Panc1 (cell line): ENCODE measurements around the gene ATP6V1B1. TPM values are rescaled to one million over a fixed set of nuclear protein-coding genes. Genes with fewer than 3 reads are reported as not detected.

Source experiments
- ATAC-seq: fragments of 200-7000 bp; cut with Tn5 transposase; 2 replicates; pipeline ENCODE4 v1.9.1; 2020; ENCODE audit warnings: mild to moderate bottlenecking, moderate library complexity
- BruUV-seq: library from RNA; stranded (reverse); fragments of 400-500 nt; replicated peaks from 2 replicates; lab custom pipeline; 2021; lab: Mats Ljungman, UMichigan
- CTCF ChIA-PET: fragments of 300-600 bp; sonication (Branson Sonifier 250); formaldehyde crosslinking; loops from one replicate; lab custom pipeline; 2022; ENCODE audit warnings: antibody characterized with exemption; lab: Charles Lee
- POLR2A ChIA-PET: fragments of 300-600 bp; sonication (Branson Sonifier 250); formaldehyde crosslinking; loops from one replicate; lab custom pipeline; 2022; ENCODE audit warnings: antibody characterized with exemption; lab: Charles Lee
- DNase-seq: peaks from one replicate; pipeline ENCODE4 v3.0.0-alpha.2; 2010; ENCODE audit warnings: low read depth, low spot score
- H3K27ac ChIP-seq: 2 replicates; pipeline ENCODE4 v1.5.1; 2011; ENCODE audit warnings: mild to moderate bottlenecking, low read length, inconsistent platforms
- H3K27me3 ChIP-seq: fragments of 200-500 bp; sonication (Bioruptor generic); 2 replicates; pipeline ENCODE4 v1.6.0; 2014; ENCODE audit warnings: low read length, inconsistent platforms; ENCODE audit not compliant: control insufficient read depth, insufficient read depth
- H3K36me3 ChIP-seq: fragments of 200-500 bp; sonication (Bioruptor generic); 2 replicates; pipeline ENCODE4 v1.5.1; 2014; ENCODE audit warnings: inconsistent platforms, mild to moderate bottlenecking, low read length, moderate library complexity; ENCODE audit not compliant: control insufficient read depth, insufficient read depth
- H3K4me1 ChIP-seq: 2 replicates; pipeline ENCODE4 v1.5.1; 2011; ENCODE audit warnings: inconsistent platforms, mild to moderate bottlenecking, low read length, moderate library complexity; ENCODE audit not compliant: control insufficient read depth, insufficient read depth
- H3K4me3 ChIP-seq, 2 experiments: 2 replicates each; pipeline ENCODE4 v1.5.1; 2011 to 2012; ENCODE audit warnings: low read depth in 2 of 2, low read length in 2 of 2, mild to moderate bottlenecking in 2 of 2, inconsistent platforms in 1 of 2, moderate library complexity in 1 of 2
- H3K9me3 ChIP-seq: fragments of 200-500 bp; sonication (Bioruptor generic); 2 replicates; pipeline ENCODE4 v1.5.1; 2014; ENCODE audit warnings: low read depth, mild to moderate bottlenecking, inconsistent platforms, low read length, moderate library complexity; ENCODE audit not compliant: control insufficient read depth, insufficient read depth
- POLR2AphosphoS5 ChIP-seq: IDR thresholded peaks from 2 replicates; pipeline ENCODE4 v1.6.1; 2012; ENCODE audit warnings: mild to moderate bottlenecking, low read depth, low read length, moderate library complexity
- SIN3A ChIP-seq: IDR thresholded peaks from 2 replicates; pipeline ENCODE4 v1.6.1; 2012; ENCODE audit warnings: low read depth, mild to moderate bottlenecking, low read length, moderate library complexity, borderline replicate concordance; ENCODE audit not compliant: insufficient read depth
- TCF7L2 ChIP-seq: IDR thresholded peaks from 2 replicates; pipeline ENCODE4 v1.6.1; 2011; ENCODE audit warnings: mild to moderate bottlenecking, low read depth, low read length, inconsistent platforms
- in situ Hi-C: cut with HindIII; loops from 2 replicates; pipeline ENCODE4 v1.10.0; 2016; ENCODE audit warnings: low sequenced_read_pairs, low pct_unique_long_range_greater_than_20kb
- intact Hi-C: fragments of 100-400 bp; cut with micrococcal nuclease; formaldehyde crosslinking; loops from one replicate; pipeline ENCODE4 v1.10.0; 2022; ENCODE audit not compliant: unreplicated experiment
- total RNA-seq: library from RNA; stranded (reverse); gene quantifications from one replicate; pipeline ENCODE4 v1.2.1, GENCODE V29; 2021; ENCODE audit not compliant: unreplicated experiment
- TF ChIP-seq, protein P1 (sequence below), 2 experiments: IDR thresholded peaks; 2 replicates each; pipeline ENCODE4 v1.6.1; 2011 to 2012; ENCODE audit warnings: low read depth in 2 of 2, control low read depth in 1 of 2, low read length in 1 of 2, mild to moderate bottlenecking in 1 of 2, moderate library complexity in 1 of 2; ENCODE audit not compliant: insufficient read depth in 1 of 2
- TF ChIP-seq, protein P2 (sequence below): fragments of 450-650 bp; IDR thresholded peaks from 2 replicates; pipeline ENCODE4 v1.5.1; 2017; ENCODE audit warnings: mild to moderate bottlenecking

ATP6V1B1 gene
- total RNA-seq, 1 experiment from 2014 or later, result 0.18 TPM

DNA sequence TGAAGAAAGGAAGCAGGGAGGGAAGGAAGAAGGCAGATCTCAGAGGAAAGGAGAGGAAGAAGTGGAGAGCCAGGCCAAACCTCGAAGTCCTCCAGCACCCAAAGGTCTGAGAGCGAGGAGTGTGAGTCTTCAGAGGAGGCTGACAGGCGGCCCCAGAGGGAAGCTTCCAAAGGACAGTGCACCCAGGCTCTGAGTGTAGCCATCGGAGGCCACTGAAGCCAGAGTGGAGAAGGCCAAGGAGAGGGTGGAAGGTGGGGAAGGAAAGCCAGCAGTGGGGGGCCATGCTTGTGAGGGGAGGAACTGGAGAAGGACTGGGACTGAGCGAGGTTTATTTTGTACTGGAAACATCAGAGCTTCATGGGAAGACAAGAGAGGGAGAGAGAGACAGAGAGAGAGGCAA lies 6.0 kb downstream of the ATP6V1B1 start:
- DNase-seq (no peak), ATAC-seq (no peak)
- no peaks in the 10 kb centered on the region for H3K27me3 ChIP-seq
- intact Hi-C loops (no loop called here), in situ Hi-C loops (no loop called here)
- H3K4me3 ChIP-seq, result no peak overlapping the region
- no peaks in the 10 kb centered on the region for H3K4me1 ChIP-seq
- TF ChIP-seq, protein P1, sequence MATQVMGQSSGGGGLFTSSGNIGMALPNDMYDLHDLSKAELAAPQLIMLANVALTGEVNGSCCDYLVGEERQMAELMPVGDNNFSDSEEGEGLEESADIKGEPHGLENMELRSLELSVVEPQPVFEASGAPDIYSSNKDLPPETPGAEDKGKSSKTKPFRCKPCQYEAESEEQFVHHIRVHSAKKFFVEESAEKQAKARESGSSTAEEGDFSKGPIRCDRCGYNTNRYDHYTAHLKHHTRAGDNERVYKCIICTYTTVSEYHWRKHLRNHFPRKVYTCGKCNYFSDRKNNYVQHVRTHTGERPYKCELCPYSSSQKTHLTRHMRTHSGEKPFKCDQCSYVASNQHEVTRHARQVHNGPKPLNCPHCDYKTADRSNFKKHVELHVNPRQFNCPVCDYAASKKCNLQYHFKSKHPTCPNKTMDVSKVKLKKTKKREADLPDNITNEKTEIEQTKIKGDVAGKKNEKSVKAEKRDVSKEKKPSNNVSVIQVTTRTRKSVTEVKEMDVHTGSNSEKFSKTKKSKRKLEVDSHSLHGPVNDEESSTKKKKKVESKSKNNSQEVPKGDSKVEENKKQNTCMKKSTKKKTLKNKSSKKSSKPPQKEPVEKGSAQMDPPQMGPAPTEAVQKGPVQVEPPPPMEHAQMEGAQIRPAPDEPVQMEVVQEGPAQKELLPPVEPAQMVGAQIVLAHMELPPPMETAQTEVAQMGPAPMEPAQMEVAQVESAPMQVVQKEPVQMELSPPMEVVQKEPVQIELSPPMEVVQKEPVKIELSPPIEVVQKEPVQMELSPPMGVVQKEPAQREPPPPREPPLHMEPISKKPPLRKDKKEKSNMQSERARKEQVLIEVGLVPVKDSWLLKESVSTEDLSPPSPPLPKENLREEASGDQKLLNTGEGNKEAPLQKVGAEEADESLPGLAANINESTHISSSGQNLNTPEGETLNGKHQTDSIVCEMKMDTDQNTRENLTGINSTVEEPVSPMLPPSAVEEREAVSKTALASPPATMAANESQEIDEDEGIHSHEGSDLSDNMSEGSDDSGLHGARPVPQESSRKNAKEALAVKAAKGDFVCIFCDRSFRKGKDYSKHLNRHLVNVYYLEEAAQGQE (IDR thresholded peaks at IDR 0.05; ENCODE audit: insufficient read depth in 1 of 2, low read depth in 2 of 2, low read length in 1 of 2), result no peak
- TF ChIP-seq SIN3A, result no peak
- TF ChIP-seq, protein P2, sequence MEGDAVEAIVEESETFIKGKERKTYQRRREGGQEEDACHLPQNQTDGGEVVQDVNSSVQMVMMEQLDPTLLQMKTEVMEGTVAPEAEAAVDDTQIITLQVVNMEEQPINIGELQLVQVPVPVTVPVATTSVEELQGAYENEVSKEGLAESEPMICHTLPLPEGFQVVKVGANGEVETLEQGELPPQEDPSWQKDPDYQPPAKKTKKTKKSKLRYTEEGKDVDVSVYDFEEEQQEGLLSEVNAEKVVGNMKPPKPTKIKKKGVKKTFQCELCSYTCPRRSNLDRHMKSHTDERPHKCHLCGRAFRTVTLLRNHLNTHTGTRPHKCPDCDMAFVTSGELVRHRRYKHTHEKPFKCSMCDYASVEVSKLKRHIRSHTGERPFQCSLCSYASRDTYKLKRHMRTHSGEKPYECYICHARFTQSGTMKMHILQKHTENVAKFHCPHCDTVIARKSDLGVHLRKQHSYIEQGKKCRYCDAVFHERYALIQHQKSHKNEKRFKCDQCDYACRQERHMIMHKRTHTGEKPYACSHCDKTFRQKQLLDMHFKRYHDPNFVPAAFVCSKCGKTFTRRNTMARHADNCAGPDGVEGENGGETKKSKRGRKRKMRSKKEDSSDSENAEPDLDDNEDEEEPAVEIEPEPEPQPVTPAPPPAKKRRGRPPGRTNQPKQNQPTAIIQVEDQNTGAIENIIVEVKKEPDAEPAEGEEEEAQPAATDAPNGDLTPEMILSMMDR, result no peak
- TF ChIP-seq TCF7L2, result no peak
- TF ChIP-seq POLR2AphosphoS5, result no peak
- H3K9me3 ChIP-seq, result no peaks in the 10 kb centered on the region
- H3K36me3 ChIP-seq, result no peaks in the 10 kb centered on the region
- no peak overlapping the region for H3K27ac ChIP-seq
- ChIA-PET POLR2A (interaction anchor here (0.6 kb wide), 1 partner anchor 747 kb away, joined by 3 read pairs; no protein-coding TSS in a partner anchor), CTCF (interaction anchor here (0.8 kb wide), 1 partner anchor 31 kb away, joined by 3 read pairs; no protein-coding TSS in a partner anchor)
- no TSS peak for BruUV-seq

DNA sequence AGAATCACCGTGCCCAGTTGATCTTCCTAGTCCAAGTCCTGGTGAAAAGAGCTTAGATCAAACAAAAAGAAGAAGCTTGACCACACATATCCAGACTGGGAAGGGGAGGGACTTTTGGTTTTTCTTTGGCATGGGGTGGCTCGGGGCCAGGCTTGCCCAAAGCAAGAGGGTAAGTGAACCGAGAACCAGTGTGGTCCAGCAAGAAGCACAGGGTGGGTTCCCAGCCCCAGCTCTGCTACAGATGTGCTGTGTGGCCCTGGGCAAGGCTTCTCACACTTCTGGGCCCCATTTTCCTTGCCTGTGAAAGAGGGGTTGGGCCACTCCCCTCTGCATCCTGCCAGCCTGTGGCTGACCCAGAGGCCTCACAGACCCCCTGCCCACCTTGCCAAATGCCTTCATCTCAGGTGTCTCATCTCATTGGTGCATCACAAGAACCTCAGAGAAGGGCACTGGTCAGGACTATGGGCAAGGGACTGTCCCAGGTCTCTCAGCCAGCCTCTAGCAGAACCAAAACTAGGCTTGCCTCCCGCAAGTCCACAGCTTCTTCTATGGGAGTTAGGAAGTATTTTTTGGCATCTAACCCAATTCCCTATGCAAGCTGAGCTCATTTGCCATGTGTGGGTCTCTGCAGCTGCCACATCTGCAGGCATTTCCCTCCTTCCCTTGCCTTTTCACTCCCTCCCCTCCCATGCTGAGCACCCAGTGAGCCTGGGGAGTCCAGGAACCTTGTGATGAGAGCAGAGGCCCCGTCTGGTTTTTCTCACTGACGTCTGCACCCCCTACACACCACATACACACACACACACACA lies 6.9 kb downstream of the ATP6V1B1 start:
- H3K27ac ChIP-seq, result no peak overlapping the region
- in situ Hi-C loops, result no loop called here
- no peaks in the 10 kb centered on the region for H3K27me3 ChIP-seq
- TF ChIP-seq, protein P2, result no peak
- no peak for TF ChIP-seq TCF7L2
- no peak for TF ChIP-seq POLR2AphosphoS5
- TF ChIP-seq, protein P1 (IDR thresholded peaks at IDR 0.05; ENCODE audit: insufficient read depth in 1 of 2, low read depth in 2 of 2, low read length in 1 of 2), result no peak
- no peak for TF ChIP-seq SIN3A
- no peaks in the 10 kb centered on the region for H3K36me3 ChIP-seq
- no peak for ATAC-seq
- ChIA-PET CTCF (interaction anchor here (0.6 to 1.2 kb wide), 4 partner anchors 26 to 647 kb away, joined by 3 to 9 read pairs (median 3); no protein-coding TSS in a partner anchor), POLR2A (interaction anchor here (0.6 kb wide), 1 partner anchor 748 kb away, joined by 3 read pairs; no protein-coding TSS in a partner anchor)
- H3K9me3 ChIP-seq, result no peaks in the 10 kb centered on the region
- no TSS peak for BruUV-seq
- DNase-seq, result no peak
- H3K4me3 ChIP-seq, result no peak overlapping the region
- intact Hi-C loops, result no loop called here
- no peaks in the 10 kb centered on the region for H3K4me1 ChIP-seq
